GM23338 (cell line): ENCODE measurements around the gene GABPB1. TPM values are rescaled to one million over a fixed set of nuclear protein-coding genes. Genes with fewer than 3 reads are reported as not detected.

Experiments used
- ATAC-seq: fragments of 200-7000 bp; cut with Tn5 transposase; 3 replicates; pipeline ENCODE4 v1.9.1; 2020
- DNase-seq: peaks from one replicate; pipeline ENCODE4 v3.0.0-alpha.2; 2015; ENCODE audit warnings: low spot score
- H2AFZ ChIP-seq: fragments of 200-600 bp; sonication (generic); 2 replicates; pipeline ENCODE4 v1.8.0; 2016; ENCODE audit warnings: antibody characterized with exemption, mild to moderate bottlenecking, moderate library complexity
- H3F3A ChIP-seq: fragments of 200-600 bp; sonication (generic); replicated peaks from 2 replicates; pipeline ENCODE4 v1.8.0; 2017; ENCODE audit warnings: antibody characterized with exemption, mixed run types, low read depth
- H3K27ac ChIP-seq: fragments of 200-600 bp; sonication (generic); 2 replicates; pipeline ENCODE4 v1.6.1; 2016; ENCODE audit warnings: low read depth
- H3K27me3 ChIP-seq: fragments of 200-600 bp; sonication (generic); 2 replicates; pipeline ENCODE4 v1.8.0; 2016; ENCODE audit warnings: mild to moderate bottlenecking, mixed run types, moderate library complexity; ENCODE audit not compliant: insufficient read depth
- H3K36me3 ChIP-seq: fragments of 200-600 bp; sonication (generic); 2 replicates; pipeline ENCODE4 v1.8.0; 2016; ENCODE audit warnings: mild to moderate bottlenecking; ENCODE audit not compliant: insufficient read depth
- H3K4me1 ChIP-seq: fragments of 200-600 bp; sonication (generic); 2 replicates; pipeline ENCODE4 v1.8.0; 2016; ENCODE audit warnings: mild to moderate bottlenecking, moderate library complexity; ENCODE audit not compliant: insufficient read depth
- H3K4me2 ChIP-seq: fragments of 200-600 bp; sonication (generic); 2 replicates; pipeline ENCODE4 v1.7.1; 2017; ENCODE audit warnings: mixed run types
- H3K4me3 ChIP-seq: fragments of 200-600 bp; sonication (generic); 2 replicates; pipeline ENCODE4 v1.6.1; 2016; ENCODE audit warnings: mixed run types
- H3K79me2 ChIP-seq: fragments of 200-600 bp; sonication (generic); replicated peaks from 2 replicates; pipeline ENCODE4 v1.8.0; 2017; ENCODE audit warnings: mild to moderate bottlenecking; ENCODE audit not compliant: insufficient read depth
- H3K9me2 ChIP-seq: fragments of 200-600 bp; sonication (generic); 2 replicates; pipeline ENCODE4 v1.8.0; 2017; ENCODE audit not compliant: insufficient read depth
- H4K20me1 ChIP-seq: fragments of 200-600 bp; sonication (generic); replicated peaks from 2 replicates; pipeline ENCODE4 v1.8.0; 2017; ENCODE audit warnings: mild to moderate bottlenecking; ENCODE audit not compliant: insufficient read depth
- H3K27ac Mint-ChIP-seq: 2 replicates; pipeline ENCODE4 v1.8.0; 2020; ENCODE audit warnings: inconsistent platforms, mild to moderate bottlenecking, moderate library complexity, mixed read lengths
- H3K27me3 Mint-ChIP-seq: 3 replicates; pipeline ENCODE4 v1.8.0; 2022; ENCODE audit warnings: low read depth, mild to moderate bottlenecking, moderate library complexity, mixed read lengths, inconsistent platforms; ENCODE audit not compliant: insufficient read depth, poor library complexity
- H3K36me3 Mint-ChIP-seq: 3 replicates; pipeline ENCODE4 v1.8.0; 2021; ENCODE audit warnings: low read depth, mild to moderate bottlenecking, inconsistent platforms, moderate library complexity, mixed read lengths
- H3K4me1 Mint-ChIP-seq: 3 replicates; pipeline ENCODE4 v1.8.0; 2020; ENCODE audit warnings: mild to moderate bottlenecking, inconsistent platforms, mixed read lengths
- H3K4me3 Mint-ChIP-seq: 3 replicates; pipeline ENCODE4 v1.8.0; 2021; ENCODE audit warnings: moderate library complexity, mild to moderate bottlenecking, inconsistent platforms, mixed read lengths
- H3K9me3 Mint-ChIP-seq: 3 replicates; pipeline ENCODE4 v1.8.0; 2020; ENCODE audit warnings: moderate library complexity, mild to moderate bottlenecking, inconsistent platforms, mixed read lengths
- CREB1 ChIP-seq: fragments of 250-450 bp; sonication (Bioruptor Pico); IDR thresholded peaks from 2 replicates; pipeline ENCODE4 v1.5.0; 2020; ENCODE audit warnings: low read depth, mild to moderate bottlenecking, moderate library complexity
- EZH2 ChIP-seq: fragments of 200-600 bp; sonication (generic); IDR thresholded peaks from one replicate; pipeline ENCODE4 v1.8.0; 2017; ENCODE audit warnings: antibody characterized with exemption, mild to moderate bottlenecking, low read depth; ENCODE audit not compliant: unreplicated experiment
- EZH2phosphoT487 ChIP-seq: fragments of 200-600 bp; sonication (generic); IDR thresholded peaks from one replicate; pipeline ENCODE4 v1.8.1; 2018; ENCODE audit warnings: antibody characterized with exemption; ENCODE audit not compliant: unreplicated experiment
- JUNB ChIP-seq: IDR thresholded peaks from one replicate; pipeline ENCODE4 v1.6.1; 2016; ENCODE audit warnings: antibody characterized with exemption; ENCODE audit not compliant: unreplicated experiment
- NANOG ChIP-seq: IDR thresholded peaks from 2 replicates; pipeline ENCODE4 v1.6.1; 2016; ENCODE audit warnings: antibody characterized with exemption, borderline replicate concordance
- POLR2AphosphoS5 ChIP-seq: IDR thresholded peaks from 2 replicates; pipeline ENCODE4 v1.6.1; 2016; ENCODE audit warnings: antibody characterized with exemption, low read depth
- STAT1 ChIP-seq: IDR thresholded peaks from one replicate; pipeline ENCODE4 v1.6.1; 2016; ENCODE audit warnings: antibody characterized with exemption; ENCODE audit not compliant: unreplicated experiment
- ZNF114 ChIP-seq: fragments of 250-450 bp; sonication (Bioruptor Pico); IDR thresholded peaks from 2 replicates; pipeline ENCODE4 v1.5.0; 2020; ENCODE audit warnings: mild to moderate bottlenecking, moderate library complexity
- ZNF331 ChIP-seq: fragments of 250-450 bp; sonication (Bioruptor Pico); IDR thresholded peaks from 2 replicates; pipeline ENCODE4 v1.5.0; 2020; ENCODE audit warnings: low read depth, mild to moderate bottlenecking, moderate library complexity
- polyA plus RNA-seq: library from polyadenylated mRNA; unstranded; fragments of >200 nt; fragmentation: Nextera tagmentation; extraction: Ambion mirVana; gene quantifications from 2 replicates; pipeline ENCODE4 v1.2.1, GENCODE V29; 2016
- total RNA-seq: library from RNA; depleted of rRNA; stranded (reverse); fragments of >200 nt; shearing (Covaris generic); gene quantifications from 2 replicates; pipeline ENCODE4 v1.2.3, GENCODE V29; 2014
- TF ChIP-seq, protein P1 (sequence below): fragments of 250-450 bp; sonication (Bioruptor Pico); IDR thresholded peaks from 2 replicates; pipeline ENCODE4 v1.5.0; 2020; ENCODE audit warnings: mild to moderate bottlenecking, moderate library complexity
- TF ChIP-seq, protein P2 (sequence below): IDR thresholded peaks from 2 replicates; pipeline ENCODE4 v1.6.1; 2016; ENCODE audit warnings: antibody characterized with exemption
- TF ChIP-seq, protein P3 (sequence below), 2 experiments: fragments of 200-600 bp in 1 of 2; sonication (generic) in 1 of 2; conservative IDR thresholded peaks; 2 replicates each; pipeline versions ENCODE4 v1.5.1 to v1.6.1; 2016 to 2017; ENCODE audit warnings: antibody characterized with exemption in 2 of 2, low read depth in 2 of 2, mild to moderate bottlenecking in 2 of 2, moderate library complexity in 1 of 2
- TF ChIP-seq, protein P4 (sequence below): IDR thresholded peaks from one replicate; pipeline ENCODE4 v1.6.1; 2018; ENCODE audit warnings: antibody characterized with exemption; ENCODE audit not compliant: unreplicated experiment

The GABPB1 gene
- total and polyA plus RNA-seq, 2 experiments from 2014 or later, result 34.4 to 53.9 TPM

DNA sequence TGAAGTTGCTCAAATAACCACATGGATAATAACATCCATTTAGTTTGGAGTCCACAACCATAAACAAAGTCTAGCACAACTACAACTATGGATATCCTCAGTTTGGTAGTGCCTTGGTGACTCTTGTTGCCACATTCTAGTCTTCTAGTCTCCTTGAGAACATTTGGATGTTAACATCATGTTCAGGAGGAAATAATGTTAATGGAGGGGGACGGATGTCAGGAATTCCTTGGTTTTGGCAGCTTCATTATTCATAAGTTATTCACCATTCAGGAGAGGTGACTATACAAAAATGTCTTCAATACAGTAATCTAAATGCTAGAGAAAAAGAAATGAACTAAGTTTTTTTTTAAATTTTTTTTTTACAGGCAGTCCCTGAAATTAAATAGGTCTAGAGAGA is 26.4 kb upstream of the GABPB1 start:
- ATAC-seq, result no peak
- Histone ChIP-seq H3K27me3 (no peaks in the 10 kb centered on the region), H3K4me1 (peaks cover 5% of the 10 kb centered on the region; the same call in 1 of the 2 replicates), H3K36me3 (no peaks in the 10 kb centered on the region), H3K79me2 (no peaks in the 10 kb centered on the region), H3K4me2 (no peak overlapping the region), H4K20me1 (no peaks in the 10 kb centered on the region), H3K4me3 (no peak overlapping the region), H2AFZ (no peak overlapping the region), H3K27ac (no peak overlapping the region), H3F3A (no peaks in the 10 kb centered on the region), H3K9me2 (no peaks in the 10 kb centered on the region)
- Mint-ChIP-seq H3K4me3 (no peak overlapping the region), H3K27me3 (peaks cover 2% of the 10 kb centered on the region), H3K27ac (no peak overlapping the region), H3K9me3 (no peaks in the 10 kb centered on the region), H3K36me3 (no peaks in the 10 kb centered on the region), H3K4me1 (peaks cover 5% of the 10 kb centered on the region; the same call in 2 of the 3 replicates)
- TF ChIP-seq CREB1 (CRISPR knock-in tag), result no peak
- TF ChIP-seq POLR2AphosphoS5, result no peak
- TF ChIP-seq, protein P1, sequence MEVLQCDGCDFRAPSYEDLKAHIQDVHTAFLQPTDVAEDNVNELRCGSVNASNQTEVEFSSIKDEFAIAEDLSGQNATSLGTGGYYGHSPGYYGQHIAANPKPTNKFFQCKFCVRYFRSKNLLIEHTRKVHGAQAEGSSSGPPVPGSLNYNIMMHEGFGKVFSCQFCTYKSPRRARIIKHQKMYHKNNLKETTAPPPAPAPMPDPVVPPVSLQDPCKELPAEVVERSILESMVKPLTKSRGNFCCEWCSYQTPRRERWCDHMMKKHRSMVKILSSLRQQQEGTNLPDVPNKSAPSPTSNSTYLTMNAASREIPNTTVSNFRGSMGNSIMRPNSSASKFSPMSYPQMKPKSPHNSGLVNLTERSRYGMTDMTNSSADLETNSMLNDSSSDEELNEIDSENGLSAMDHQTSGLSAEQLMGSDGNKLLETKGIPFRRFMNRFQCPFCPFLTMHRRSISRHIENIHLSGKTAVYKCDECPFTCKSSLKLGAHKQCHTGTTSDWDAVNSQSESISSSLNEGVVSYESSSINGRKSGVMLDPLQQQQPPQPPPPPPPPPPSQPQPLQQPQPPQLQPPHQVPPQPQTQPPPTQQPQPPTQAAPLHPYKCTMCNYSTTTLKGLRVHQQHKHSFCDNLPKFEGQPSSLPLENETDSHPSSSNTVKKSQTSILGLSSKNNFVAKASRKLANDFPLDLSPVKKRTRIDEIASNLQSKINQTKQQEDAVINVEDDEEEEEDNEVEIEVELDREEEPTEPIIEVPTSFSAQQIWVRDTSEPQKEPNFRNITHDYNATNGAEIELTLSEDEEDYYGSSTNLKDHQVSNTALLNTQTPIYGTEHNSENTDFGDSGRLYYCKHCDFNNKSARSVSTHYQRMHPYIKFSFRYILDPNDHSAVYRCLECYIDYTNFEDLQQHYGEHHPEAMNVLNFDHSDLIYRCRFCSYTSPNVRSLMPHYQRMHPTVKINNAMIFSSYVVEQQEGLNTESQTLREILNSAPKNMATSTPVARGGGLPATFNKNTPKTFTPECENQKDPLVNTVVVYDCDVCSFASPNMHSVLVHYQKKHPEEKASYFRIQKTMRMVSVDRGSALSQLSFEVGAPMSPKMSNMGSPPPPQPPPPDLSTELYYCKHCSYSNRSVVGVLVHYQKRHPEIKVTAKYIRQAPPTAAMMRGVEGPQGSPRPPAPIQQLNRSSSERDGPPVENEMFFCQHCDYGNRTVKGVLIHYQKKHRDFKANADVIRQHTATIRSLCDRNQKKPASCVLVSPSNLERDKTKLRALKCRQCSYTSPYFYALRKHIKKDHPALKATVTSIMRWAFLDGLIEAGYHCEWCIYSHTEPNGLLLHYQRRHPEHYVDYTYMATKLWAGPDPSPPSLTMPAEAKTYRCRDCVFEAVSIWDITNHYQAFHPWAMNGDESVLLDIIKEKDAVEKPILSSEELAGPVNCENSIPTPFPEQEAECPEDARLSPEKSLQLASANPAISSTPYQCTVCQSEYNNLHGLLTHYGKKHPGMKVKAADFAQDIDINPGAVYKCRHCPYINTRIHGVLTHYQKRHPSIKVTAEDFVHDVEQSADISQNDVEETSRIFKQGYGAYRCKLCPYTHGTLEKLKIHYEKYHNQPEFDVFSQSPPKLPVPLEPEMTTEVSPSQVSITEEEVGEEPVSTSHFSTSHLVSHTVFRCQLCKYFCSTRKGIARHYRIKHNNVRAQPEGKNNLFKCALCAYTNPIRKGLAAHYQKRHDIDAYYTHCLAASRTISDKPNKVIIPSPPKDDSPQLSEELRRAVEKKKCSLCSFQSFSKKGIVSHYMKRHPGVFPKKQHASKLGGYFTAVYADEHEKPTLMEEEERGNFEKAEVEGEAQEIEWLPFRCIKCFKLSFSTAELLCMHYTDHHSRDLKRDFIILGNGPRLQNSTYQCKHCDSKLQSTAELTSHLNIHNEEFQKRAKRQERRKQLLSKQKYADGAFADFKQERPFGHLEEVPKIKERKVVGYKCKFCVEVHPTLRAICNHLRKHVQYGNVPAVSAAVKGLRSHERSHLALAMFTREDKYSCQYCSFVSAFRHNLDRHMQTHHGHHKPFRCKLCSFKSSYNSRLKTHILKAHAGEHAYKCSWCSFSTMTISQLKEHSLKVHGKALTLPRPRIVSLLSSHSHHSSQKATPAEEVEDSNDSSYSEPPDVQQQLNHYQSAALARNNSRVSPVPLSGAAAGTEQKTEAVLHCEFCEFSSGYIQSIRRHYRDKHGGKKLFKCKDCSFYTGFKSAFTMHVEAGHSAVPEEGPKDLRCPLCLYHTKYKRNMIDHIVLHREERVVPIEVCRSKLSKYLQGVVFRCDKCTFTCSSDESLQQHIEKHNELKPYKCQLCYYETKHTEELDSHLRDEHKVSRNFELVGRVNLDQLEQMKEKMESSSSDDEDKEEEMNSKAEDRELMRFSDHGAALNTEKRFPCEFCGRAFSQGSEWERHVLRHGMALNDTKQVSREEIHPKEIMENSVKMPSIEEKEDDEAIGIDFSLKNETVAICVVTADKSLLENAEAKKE (CRISPR knock-in tag), result no peak
- TF ChIP-seq, protein P2, sequence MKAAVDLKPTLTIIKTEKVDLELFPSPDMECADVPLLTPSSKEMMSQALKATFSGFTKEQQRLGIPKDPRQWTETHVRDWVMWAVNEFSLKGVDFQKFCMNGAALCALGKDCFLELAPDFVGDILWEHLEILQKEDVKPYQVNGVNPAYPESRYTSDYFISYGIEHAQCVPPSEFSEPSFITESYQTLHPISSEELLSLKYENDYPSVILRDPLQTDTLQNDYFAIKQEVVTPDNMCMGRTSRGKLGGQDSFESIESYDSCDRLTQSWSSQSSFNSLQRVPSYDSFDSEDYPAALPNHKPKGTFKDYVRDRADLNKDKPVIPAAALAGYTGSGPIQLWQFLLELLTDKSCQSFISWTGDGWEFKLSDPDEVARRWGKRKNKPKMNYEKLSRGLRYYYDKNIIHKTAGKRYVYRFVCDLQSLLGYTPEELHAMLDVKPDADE, result no peak
- TF ChIP-seq ZNF331 (CRISPR knock-in tag), result no peak
- TF ChIP-seq EZH2, result no peak
- no peak for TF ChIP-seq STAT1
- no peak for TF ChIP-seq JUNB
- TF ChIP-seq, protein P3, sequence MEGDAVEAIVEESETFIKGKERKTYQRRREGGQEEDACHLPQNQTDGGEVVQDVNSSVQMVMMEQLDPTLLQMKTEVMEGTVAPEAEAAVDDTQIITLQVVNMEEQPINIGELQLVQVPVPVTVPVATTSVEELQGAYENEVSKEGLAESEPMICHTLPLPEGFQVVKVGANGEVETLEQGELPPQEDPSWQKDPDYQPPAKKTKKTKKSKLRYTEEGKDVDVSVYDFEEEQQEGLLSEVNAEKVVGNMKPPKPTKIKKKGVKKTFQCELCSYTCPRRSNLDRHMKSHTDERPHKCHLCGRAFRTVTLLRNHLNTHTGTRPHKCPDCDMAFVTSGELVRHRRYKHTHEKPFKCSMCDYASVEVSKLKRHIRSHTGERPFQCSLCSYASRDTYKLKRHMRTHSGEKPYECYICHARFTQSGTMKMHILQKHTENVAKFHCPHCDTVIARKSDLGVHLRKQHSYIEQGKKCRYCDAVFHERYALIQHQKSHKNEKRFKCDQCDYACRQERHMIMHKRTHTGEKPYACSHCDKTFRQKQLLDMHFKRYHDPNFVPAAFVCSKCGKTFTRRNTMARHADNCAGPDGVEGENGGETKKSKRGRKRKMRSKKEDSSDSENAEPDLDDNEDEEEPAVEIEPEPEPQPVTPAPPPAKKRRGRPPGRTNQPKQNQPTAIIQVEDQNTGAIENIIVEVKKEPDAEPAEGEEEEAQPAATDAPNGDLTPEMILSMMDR (conservative IDR thresholded peaks at IDR 0.05; ENCODE audit: low read depth in 2 of 2), result no peak
- TF ChIP-seq, protein P4, sequence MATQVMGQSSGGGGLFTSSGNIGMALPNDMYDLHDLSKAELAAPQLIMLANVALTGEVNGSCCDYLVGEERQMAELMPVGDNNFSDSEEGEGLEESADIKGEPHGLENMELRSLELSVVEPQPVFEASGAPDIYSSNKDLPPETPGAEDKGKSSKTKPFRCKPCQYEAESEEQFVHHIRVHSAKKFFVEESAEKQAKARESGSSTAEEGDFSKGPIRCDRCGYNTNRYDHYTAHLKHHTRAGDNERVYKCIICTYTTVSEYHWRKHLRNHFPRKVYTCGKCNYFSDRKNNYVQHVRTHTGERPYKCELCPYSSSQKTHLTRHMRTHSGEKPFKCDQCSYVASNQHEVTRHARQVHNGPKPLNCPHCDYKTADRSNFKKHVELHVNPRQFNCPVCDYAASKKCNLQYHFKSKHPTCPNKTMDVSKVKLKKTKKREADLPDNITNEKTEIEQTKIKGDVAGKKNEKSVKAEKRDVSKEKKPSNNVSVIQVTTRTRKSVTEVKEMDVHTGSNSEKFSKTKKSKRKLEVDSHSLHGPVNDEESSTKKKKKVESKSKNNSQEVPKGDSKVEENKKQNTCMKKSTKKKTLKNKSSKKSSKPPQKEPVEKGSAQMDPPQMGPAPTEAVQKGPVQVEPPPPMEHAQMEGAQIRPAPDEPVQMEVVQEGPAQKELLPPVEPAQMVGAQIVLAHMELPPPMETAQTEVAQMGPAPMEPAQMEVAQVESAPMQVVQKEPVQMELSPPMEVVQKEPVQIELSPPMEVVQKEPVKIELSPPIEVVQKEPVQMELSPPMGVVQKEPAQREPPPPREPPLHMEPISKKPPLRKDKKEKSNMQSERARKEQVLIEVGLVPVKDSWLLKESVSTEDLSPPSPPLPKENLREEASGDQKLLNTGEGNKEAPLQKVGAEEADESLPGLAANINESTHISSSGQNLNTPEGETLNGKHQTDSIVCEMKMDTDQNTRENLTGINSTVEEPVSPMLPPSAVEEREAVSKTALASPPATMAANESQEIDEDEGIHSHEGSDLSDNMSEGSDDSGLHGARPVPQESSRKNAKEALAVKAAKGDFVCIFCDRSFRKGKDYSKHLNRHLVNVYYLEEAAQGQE, result no peak
- TF ChIP-seq ZNF114, result no peak
- no peak for TF ChIP-seq NANOG
- no peak for TF ChIP-seq EZH2phosphoT487
- no peak for DNase-seq
